SK-N-SH treated with all-trans-retinoic acid at 6 μM for 48 hours (cell line): Measurements from ENCODE around the gene EHD2.

Experiments
- ATAC-seq: fragments of 200-7000 bp; cut with Tn5 transposase; 3 replicates; pipeline ENCODE4 v1.9.1; 2020; ENCODE audit warnings: mild to moderate bottlenecking, moderate library complexity
- BACH2 ChIP-seq: fragments of 250-450 bp; sonication (Bioruptor Pico); IDR thresholded peaks from 2 replicates; pipeline ENCODE4 v1.9.0; 2021; ENCODE audit warnings: mild to moderate bottlenecking, borderline replicate concordance
- CSDC2 ChIP-seq: fragments of 250-450 bp; sonication (Bioruptor Pico); IDR thresholded peaks from 2 replicates; pipeline ENCODE4 v1.5.0; 2020; ENCODE audit warnings: mild to moderate bottlenecking, moderate library complexity
- ESRRG ChIP-seq: fragments of 250-450 bp; sonication (Bioruptor Pico); IDR thresholded peaks from 2 replicates; pipeline ENCODE4 v1.6.1; 2021; ENCODE audit warnings: mild to moderate bottlenecking
- GLIS3 ChIP-seq: fragments of 250-450 bp; sonication (Bioruptor Pico); IDR thresholded peaks from 2 replicates; pipeline ENCODE4 v1.5.0; 2020; ENCODE audit warnings: mild to moderate bottlenecking, moderate library complexity
- ISL1 ChIP-seq: fragments of 250-450 bp; sonication (Bioruptor Pico); IDR thresholded peaks from 2 replicates; pipeline ENCODE4 v2.1.2; 2022; ENCODE audit warnings: mild to moderate bottlenecking, moderate library complexity
- OSR1 ChIP-seq: fragments of 250-450 bp; sonication (Bioruptor Pico); IDR thresholded peaks from 2 replicates; pipeline ENCODE4 v1.8.0; 2022; ENCODE audit warnings: moderate library complexity, mild to moderate bottlenecking, inconsistent platforms
- POU6F1 ChIP-seq: fragments of 250-450 bp; sonication (Bioruptor Pico); IDR thresholded peaks from 2 replicates; pipeline ENCODE4 v1.8.0; 2021; ENCODE audit warnings: low read depth, mild to moderate bottlenecking, moderate library complexity, borderline replicate concordance
- PPARA ChIP-seq: fragments of 250-450 bp; sonication (Bioruptor Pico); IDR thresholded peaks from 2 replicates; pipeline ENCODE4 v1.5.0; 2020; ENCODE audit warnings: mild to moderate bottlenecking, borderline replicate concordance
- RARB ChIP-seq: fragments of 250-450 bp; sonication (Bioruptor Pico); IDR thresholded peaks from 2 replicates; pipeline ENCODE4 v1.8.0; 2021; ENCODE audit warnings: mild to moderate bottlenecking, moderate library complexity
- SNAI2 ChIP-seq: fragments of 250-450 bp; sonication (Bioruptor Pico); IDR thresholded peaks from 2 replicates; pipeline ENCODE4 v1.5.0; 2020; ENCODE audit warnings: mild to moderate bottlenecking, moderate library complexity
- TCF4 ChIP-seq: fragments of 250-450 bp; sonication (Bioruptor Pico); IDR thresholded peaks from 2 replicates; pipeline ENCODE4 v1.8.0; 2021; ENCODE audit warnings: mild to moderate bottlenecking, moderate library complexity, borderline replicate concordance
- TOX ChIP-seq: fragments of 250-450 bp; sonication (Bioruptor Pico); IDR thresholded peaks from 2 replicates; pipeline ENCODE4 v1.8.0; 2021; ENCODE audit warnings: mild to moderate bottlenecking, moderate library complexity, borderline replicate concordance
- TSHZ2 ChIP-seq: fragments of 250-450 bp; sonication (Bioruptor Pico); IDR thresholded peaks from 2 replicates; pipeline ENCODE4 v1.5.0; 2020; ENCODE audit warnings: mild to moderate bottlenecking, moderate library complexity
- ZC3H10 ChIP-seq: fragments of 250-450 bp; sonication (Bioruptor Pico); IDR thresholded peaks from 2 replicates; pipeline ENCODE4 v1.5.1; 2021; ENCODE audit warnings: mild to moderate bottlenecking, moderate library complexity
- ZFP3 ChIP-seq: fragments of 250-450 bp; sonication (Bioruptor Pico); IDR thresholded peaks from 2 replicates; pipeline ENCODE4 v1.5.0; 2020; ENCODE audit warnings: mild to moderate bottlenecking, moderate library complexity
- ZFP30 ChIP-seq: fragments of 450-650 bp; formaldehyde crosslinking; IDR thresholded peaks from 2 replicates; pipeline ENCODE4 v1.5.0; 2022; ENCODE audit warnings: mild to moderate bottlenecking, moderate library complexity
- ZNF565 ChIP-seq: fragments of 450-650 bp; formaldehyde crosslinking; conservative IDR thresholded peaks from 2 replicates; pipeline ENCODE4 v1.5.0; 2020; ENCODE audit warnings: low read depth, mild to moderate bottlenecking, moderate library complexity
- ZNF70 ChIP-seq: fragments of 450-650 bp; formaldehyde crosslinking; IDR thresholded peaks from 2 replicates; pipeline ENCODE4 v1.5.0; 2020; ENCODE audit warnings: mild to moderate bottlenecking, moderate library complexity
- ZNF8 ChIP-seq: fragments of 450-650 bp; formaldehyde crosslinking; IDR thresholded peaks from 2 replicates; pipeline ENCODE4 v1.5.0; 2020; ENCODE audit warnings: mild to moderate bottlenecking, moderate library complexity
- TF ChIP-seq, protein P1 (sequence below): fragments of 250-450 bp; sonication (Bioruptor Pico); IDR thresholded peaks from 2 replicates; pipeline ENCODE4 v1.8.0; 2020; ENCODE audit warnings: mild to moderate bottlenecking, moderate library complexity, borderline replicate concordance
- TF ChIP-seq, protein P2 (sequence below): fragments of 250-450 bp; sonication (Bioruptor Pico); IDR thresholded peaks from 2 replicates; pipeline ENCODE4 v1.5.1; 2020; ENCODE audit warnings: low read depth, mild to moderate bottlenecking, moderate library complexity

The EHD2 gene

DNA sequence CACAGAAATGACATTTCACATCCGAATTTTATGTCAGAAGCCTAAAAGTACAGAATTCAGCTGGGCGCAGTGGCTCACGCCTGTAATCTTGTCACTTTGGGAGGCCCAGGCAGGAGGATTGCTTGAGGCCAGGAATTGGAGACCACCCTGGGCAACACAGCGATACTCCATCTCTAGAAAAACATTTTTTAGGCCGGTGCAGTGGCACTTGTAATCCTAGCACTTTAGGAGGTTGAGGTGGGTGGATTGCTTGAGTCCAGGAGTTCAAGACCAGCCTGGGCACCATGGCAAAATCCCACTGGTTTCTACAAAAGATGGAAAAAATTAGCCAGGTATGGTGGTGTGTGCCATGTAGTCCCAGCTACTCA, 47.4 kb downstream of the EHD2 start:
- no peak for TF ChIP-seq ZC3H10 (CRISPR knock-in tag)
- TF ChIP-seq ZFP30, result no peak
- TF ChIP-seq ZNF70, result no peak
- TF ChIP-seq ZFP3 (CRISPR knock-in tag), result no peak
- TF ChIP-seq TCF4 (CRISPR knock-in tag), result no peak
- TF ChIP-seq RARB (CRISPR knock-in tag), result no peak
- TF ChIP-seq BACH2 (CRISPR knock-in tag), result no peak
- TF ChIP-seq POU6F1 (CRISPR knock-in tag), result no peak
- no peak for TF ChIP-seq ZNF8 (CRISPR knock-in tag)
- no peak for TF ChIP-seq OSR1 (CRISPR knock-in tag)
- no peak for TF ChIP-seq ZNF565
- no peak for TF ChIP-seq ESRRG (CRISPR knock-in tag)
- TF ChIP-seq SNAI2, result no peak
- TF ChIP-seq TOX (CRISPR knock-in tag), result no peak
- no peak for TF ChIP-seq CSDC2 (CRISPR knock-in tag)
- no peak for TF ChIP-seq TSHZ2
- no peak for TF ChIP-seq ISL1 (CRISPR knock-in tag)
- no peak for TF ChIP-seq PPARA (CRISPR knock-in tag)
- ATAC-seq, result no peak

DNA sequence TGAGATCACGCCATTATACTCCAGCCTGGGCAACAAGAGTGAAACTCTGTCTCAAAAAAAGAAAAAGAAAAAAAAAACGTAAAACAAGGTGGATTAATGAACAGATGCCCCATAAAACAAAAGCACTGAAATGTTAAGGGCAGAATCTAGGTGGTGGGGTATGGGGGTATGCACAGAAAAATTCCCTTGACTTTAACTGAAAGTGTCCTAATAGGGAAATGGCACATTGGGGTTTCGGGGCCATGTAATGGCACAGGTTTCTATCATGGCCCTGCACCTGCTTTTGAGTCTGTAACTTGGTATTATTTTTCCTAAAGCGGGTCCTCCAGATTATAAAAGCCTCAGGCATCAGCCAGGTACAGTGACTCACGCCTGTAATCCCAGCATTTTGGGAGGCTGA, 48.3 kb downstream of the EHD2 start:
- no peak for ATAC-seq
- no peak for TF ChIP-seq ZNF70
- no peak for TF ChIP-seq ZNF565

DNA sequence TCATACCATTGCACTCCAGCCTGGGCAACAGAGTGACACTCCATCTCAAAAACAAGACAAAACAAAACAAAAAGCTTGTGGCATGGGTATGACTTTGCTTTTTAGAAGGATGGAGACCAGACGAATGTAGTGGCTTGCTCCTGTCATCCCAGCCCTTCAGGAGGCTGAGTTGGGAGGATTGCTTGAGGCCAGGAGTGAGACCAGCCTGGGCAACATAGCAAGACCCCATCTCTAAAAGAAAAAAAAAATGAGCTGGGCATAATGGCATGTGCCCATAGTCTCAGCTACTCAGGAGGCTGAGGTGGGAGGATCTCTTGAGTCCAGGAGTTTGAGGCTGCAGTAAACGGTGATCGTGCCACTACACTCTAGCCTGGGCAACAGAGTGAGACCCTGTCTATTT, 48.9 kb downstream of the EHD2 start:
- no peak for TF ChIP-seq TCF4 (CRISPR knock-in tag)
- TF ChIP-seq ESRRG (CRISPR knock-in tag), result no peak
- no peak for TF ChIP-seq OSR1 (CRISPR knock-in tag)
- no peak for TF ChIP-seq SNAI2
- no peak for TF ChIP-seq TSHZ2
- TF ChIP-seq ZNF8 (CRISPR knock-in tag), result no peak
- no peak for TF ChIP-seq ISL1 (CRISPR knock-in tag)
- TF ChIP-seq PPARA (CRISPR knock-in tag), result no peak
- TF ChIP-seq, protein P1, sequence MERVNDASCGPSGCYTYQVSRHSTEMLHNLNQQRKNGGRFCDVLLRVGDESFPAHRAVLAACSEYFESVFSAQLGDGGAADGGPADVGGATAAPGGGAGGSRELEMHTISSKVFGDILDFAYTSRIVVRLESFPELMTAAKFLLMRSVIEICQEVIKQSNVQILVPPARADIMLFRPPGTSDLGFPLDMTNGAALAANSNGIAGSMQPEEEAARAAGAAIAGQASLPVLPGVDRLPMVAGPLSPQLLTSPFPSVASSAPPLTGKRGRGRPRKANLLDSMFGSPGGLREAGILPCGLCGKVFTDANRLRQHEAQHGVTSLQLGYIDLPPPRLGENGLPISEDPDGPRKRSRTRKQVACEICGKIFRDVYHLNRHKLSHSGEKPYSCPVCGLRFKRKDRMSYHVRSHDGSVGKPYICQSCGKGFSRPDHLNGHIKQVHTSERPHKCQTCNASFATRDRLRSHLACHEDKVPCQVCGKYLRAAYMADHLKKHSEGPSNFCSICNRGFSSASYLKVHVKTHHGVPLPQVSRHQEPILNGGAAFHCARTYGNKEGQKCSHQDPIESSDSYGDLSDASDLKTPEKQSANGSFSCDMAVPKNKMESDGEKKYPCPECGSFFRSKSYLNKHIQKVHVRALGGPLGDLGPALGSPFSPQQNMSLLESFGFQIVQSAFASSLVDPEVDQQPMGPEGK (CRISPR knock-in tag), result no peak
- TF ChIP-seq, all 23 proteins: peak for 0
- no peak for ATAC-seq

DNA sequence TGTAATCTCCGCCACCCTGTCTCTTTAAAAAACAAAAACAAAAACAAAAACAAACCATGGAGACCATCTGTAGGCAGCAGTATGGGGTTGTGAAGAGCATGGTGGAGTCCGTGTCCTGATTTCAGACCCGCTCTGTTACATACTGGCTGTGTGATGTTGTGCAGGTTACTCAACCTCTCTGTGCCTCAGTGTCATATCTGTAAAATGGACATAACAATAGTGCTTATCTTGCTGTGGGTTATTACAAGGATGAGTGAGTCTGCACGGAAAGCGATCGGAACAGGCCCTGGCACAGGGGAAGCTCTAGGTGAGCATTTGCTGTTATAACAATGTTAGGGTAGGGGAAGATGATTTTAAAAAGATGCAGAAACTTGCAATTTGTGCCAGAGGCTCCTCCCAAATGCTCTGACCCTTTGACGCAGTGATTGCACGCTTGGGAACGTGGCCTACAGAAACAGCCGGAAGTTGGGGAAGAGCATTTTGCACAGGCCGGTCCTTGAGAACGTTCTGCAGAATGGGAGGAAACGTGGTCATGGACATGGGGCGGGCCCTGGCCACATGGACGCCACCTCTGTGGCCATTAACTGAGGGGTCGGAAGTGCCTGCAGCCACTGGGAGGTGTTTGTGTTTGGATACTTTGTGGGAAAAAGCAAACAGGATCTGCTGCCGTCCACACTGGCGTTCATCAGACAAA, 49.5 kb downstream of the EHD2 start:
- ATAC-seq, result no peak
- no peak for TF ChIP-seq ZFP30
- no peak for TF ChIP-seq TCF4 (CRISPR knock-in tag)
- no peak for TF ChIP-seq TSHZ2
- no peak for TF ChIP-seq CSDC2 (CRISPR knock-in tag)
- no peak for TF ChIP-seq GLIS3 (CRISPR knock-in tag)
- no peak for TF ChIP-seq ZNF8 (CRISPR knock-in tag)
- no peak for TF ChIP-seq RARB (CRISPR knock-in tag)
- no peak for TF ChIP-seq OSR1 (CRISPR knock-in tag)
- TF ChIP-seq, protein P2, sequence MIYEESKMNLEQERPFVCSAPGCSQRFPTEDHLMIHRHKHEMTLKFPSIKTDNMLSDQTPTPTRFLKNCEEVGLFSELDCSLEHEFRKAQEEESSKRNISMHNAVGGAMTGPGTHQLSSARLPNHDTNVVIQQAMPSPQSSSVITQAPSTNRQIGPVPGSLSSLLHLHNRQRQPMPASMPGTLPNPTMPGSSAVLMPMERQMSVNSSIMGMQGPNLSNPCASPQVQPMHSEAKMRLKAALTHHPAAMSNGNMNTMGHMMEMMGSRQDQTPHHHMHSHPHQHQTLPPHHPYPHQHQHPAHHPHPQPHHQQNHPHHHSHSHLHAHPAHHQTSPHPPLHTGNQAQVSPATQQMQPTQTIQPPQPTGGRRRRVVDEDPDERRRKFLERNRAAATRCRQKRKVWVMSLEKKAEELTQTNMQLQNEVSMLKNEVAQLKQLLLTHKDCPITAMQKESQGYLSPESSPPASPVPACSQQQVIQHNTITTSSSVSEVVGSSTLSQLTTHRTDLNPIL (CRISPR knock-in tag), result no peak
